RWPE2 (cell line): ENCODE measurements around the gene TBX3.
"Not testable (repeated sequence)": the region's sequence is repeated elsewhere in the genome, so short reads cannot be mapped to it uniquely, and the experiment has no call there.

ENCODE experiments used
- ATAC-seq: fragments of 200-7000 bp; cut with Tn5 transposase; 3 replicates; pipeline ENCODE4 v1.9.1; 2021; ENCODE audit warnings: low read depth
- DNase-seq: peaks from one replicate; pipeline ENCODE4 v3.0.0-alpha.2; 2020; ENCODE audit warnings: low spot score
- H3K27ac ChIP-seq: fragments of 450-650 bp; 2 replicates; pipeline ENCODE4 v1.5.1; 2017; ENCODE audit warnings: mild to moderate bottlenecking; ENCODE audit not compliant: poor library complexity, severe bottlenecking
- H3K27me3 ChIP-seq: fragments of 250-450 bp; sonication (Bioruptor Pico); 2 replicates; pipeline ENCODE4 v1.5.1; 2021; ENCODE audit warnings: mild to moderate bottlenecking, moderate library complexity; ENCODE audit not compliant: insufficient read depth, poor library complexity, severe bottlenecking
- H3K36me3 ChIP-seq: fragments of 250-450 bp; sonication (Bioruptor Pico); 2 replicates; pipeline ENCODE4 v1.5.1; 2020; ENCODE audit warnings: low read depth, mild to moderate bottlenecking, moderate library complexity
- H3K4me1 ChIP-seq: fragments of 250-450 bp; sonication (Bioruptor Pico); 2 replicates; pipeline ENCODE4 v1.5.1; 2021; ENCODE audit warnings: mild to moderate bottlenecking, moderate library complexity; ENCODE audit not compliant: insufficient read depth, poor library complexity, severe bottlenecking
- H3K4me3 ChIP-seq: fragments of 250-450 bp; sonication (Bioruptor Pico); 2 replicates; pipeline ENCODE4 v1.5.1; 2021; ENCODE audit warnings: mild to moderate bottlenecking, moderate library complexity; ENCODE audit not compliant: severe bottlenecking
- H3K9me3 ChIP-seq: fragments of 250-450 bp; sonication (Bioruptor Pico); 2 replicates; pipeline ENCODE4 v1.5.1; 2021; ENCODE audit warnings: mild to moderate bottlenecking, moderate library complexity; ENCODE audit not compliant: severe bottlenecking
- CTCF ChIP-seq: fragments of 450-650 bp; IDR thresholded peaks from one replicate; pipeline ENCODE4 v1.5.1; 2017; ENCODE audit warnings: mild to moderate bottlenecking, moderate library complexity; ENCODE audit not compliant: poor library complexity, severe bottlenecking

Gene TBX3

GRCh38 chr12:114721266-114721665 lies 37.3 kb upstream of the TBX3 start:
- H3K4me3 ChIP-seq, result no peak overlapping the region
- H3K27ac ChIP-seq, result no peak overlapping the region
- no peaks in the 10 kb centered on the region for H3K9me3 ChIP-seq
- no peak for DNase-seq
- H3K36me3 ChIP-seq, result no peaks in the 10 kb centered on the region
- H3K4me1 ChIP-seq, result no peaks in the 10 kb centered on the region
- TF ChIP-seq CTCF, result no peak
- no peak for ATAC-seq
- no peaks in the 10 kb centered on the region for H3K27me3 ChIP-seq

GRCh38 chr12:114713466-114714215 lies 29.7 kb upstream of the TBX3 start:
- no peak for TF ChIP-seq CTCF
- Histone ChIP-seq H3K36me3 (no peaks in the 10 kb centered on the region), H3K27me3 (no peaks in the 10 kb centered on the region), H3K27ac (no peak overlapping the region), H3K4me1 (no peaks in the 10 kb centered on the region), H3K4me3 (no peak overlapping the region), H3K9me3 (no peaks in the 10 kb centered on the region)
- ATAC-seq, result no peak
- no peak for DNase-seq

- Histone ChIP-seq H3K4me3 (no peak overlapping the region), H3K4me1 (no peaks in the 10 kb centered on the region), H3K27ac (no peak overlapping the region), H3K27me3 (no peaks in the 10 kb centered on the region), H3K9me3 (no peaks in the 10 kb centered on the region), H3K36me3 (no peaks in the 10 kb centered on the region)
- DNase-seq (no peak), ATAC-seq (no peak)
- no peak for TF ChIP-seq CTCF
Measured at GRCh38 chr12:114711689-114712152, 27.7 kb upstream of the TBX3 start.

GRCh38 chr12:114710151-114710550 lies 26.2 kb upstream of the TBX3 start:
- ATAC-seq (no peak), DNase-seq (no peak)
- no peak overlapping the region for H3K27ac ChIP-seq
- no peak overlapping the region for H3K4me3 ChIP-seq
- H3K36me3 ChIP-seq, result no peaks in the 10 kb centered on the region
- no peaks in the 10 kb centered on the region for H3K9me3 ChIP-seq
- H3K4me1 ChIP-seq, result no peaks in the 10 kb centered on the region
- H3K27me3 ChIP-seq, result no peaks in the 10 kb centered on the region
- no peak for TF ChIP-seq CTCF

GRCh38 chr12:114709112-114709511 lies 25.1 kb upstream of the TBX3 start:
- Histone ChIP-seq H3K27me3 (no peaks in the 10 kb centered on the region), H3K4me3 (no peak overlapping the region), H3K36me3 (no peaks in the 10 kb centered on the region), H3K9me3 (no peaks in the 10 kb centered on the region), H3K4me1 (no peaks in the 10 kb centered on the region), H3K27ac (no peak overlapping the region)
- no peak for TF ChIP-seq CTCF
- ATAC-seq (no peak), DNase-seq (no peak)

- not testable (repeated sequence) for DNase-seq, H3K36me3 ChIP-seq, H3K9me3 ChIP-seq, H3K27me3 ChIP-seq, ATAC-seq, H3K4me3 ChIP-seq, H3K27ac ChIP-seq, H3K4me1 ChIP-seq
Measured at GRCh38 chr12:114708598-114708997, 24.6 kb upstream of the TBX3 start.
